A549 treated with CORT108297 at 1 μM for 4 hours (cell line): Measurements from ENCODE around the gene FRRS1. TPM values are rescaled to one million over a fixed set of nuclear protein-coding genes. Genes with fewer than 3 reads are reported as not detected.

Experiments
- total RNA-seq: library from RNA; stranded (reverse); fragments of 200-300 nt; extraction: Qiagen RNA extraction; gene quantifications from 5 replicates; pipeline ENCODE4 v1.2.3, GENCODE V29; 2022

The FRRS1 gene, protein sequence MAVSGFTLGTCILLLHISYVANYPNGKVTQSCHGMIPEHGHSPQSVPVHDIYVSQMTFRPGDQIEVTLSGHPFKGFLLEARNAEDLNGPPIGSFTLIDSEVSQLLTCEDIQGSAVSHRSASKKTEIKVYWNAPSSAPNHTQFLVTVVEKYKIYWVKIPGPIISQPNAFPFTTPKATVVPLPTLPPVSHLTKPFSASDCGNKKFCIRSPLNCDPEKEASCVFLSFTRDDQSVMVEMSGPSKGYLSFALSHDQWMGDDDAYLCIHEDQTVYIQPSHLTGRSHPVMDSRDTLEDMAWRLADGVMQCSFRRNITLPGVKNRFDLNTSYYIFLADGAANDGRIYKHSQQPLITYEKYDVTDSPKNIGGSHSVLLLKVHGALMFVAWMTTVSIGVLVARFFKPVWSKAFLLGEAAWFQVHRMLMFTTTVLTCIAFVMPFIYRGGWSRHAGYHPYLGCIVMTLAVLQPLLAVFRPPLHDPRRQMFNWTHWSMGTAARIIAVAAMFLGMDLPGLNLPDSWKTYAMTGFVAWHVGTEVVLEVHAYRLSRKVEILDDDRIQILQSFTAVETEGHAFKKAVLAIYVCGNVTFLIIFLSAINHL
- total RNA-seq = 1.8 to 2.2 TPM (median 1.8 TPM) in 5 replicates

GRCh38 chr1:99766378-99766800 lies at the start of gene FRRS1:
Gene FRRS1, minus strand, starts transcription at chr1:99766635. Its CDS starts 17,867 bp downstream, at chr1:99748768.

Other genes with a start within 250 kb of the FRRS1 start
- gene PALMD, start 120.5 kb downstream of the FRRS1 start, total RNA-seq = 0.25 to 0.46 TPM (median 0.43 TPM) in 5 replicates
- 2.6 to 3.9 TPM (median 3.4 TPM) in 5 replicates for gene AGL, start 83.7 kb upstream of the FRRS1 start, total RNA-seq
- gene SLC35A3, start 203.4 kb upstream of the FRRS1 start, total RNA-seq = 8.2 to 11.0 TPM (median 9.3 TPM) in 5 replicates